Endodermal cell (in vitro differentiated cells): ENCODE results near the gene FMNL3. TPM values are rescaled to one million over a fixed set of nuclear protein-coding genes. Genes with fewer than 3 reads are reported as not detected.
"Not testable (repeated sequence)": the region's sequence is repeated elsewhere in the genome, so short reads cannot be mapped to it uniquely, and the experiment has no call there.

Experiments
- DNase-seq: peaks from one replicate; pipeline ENCODE4 v3.0.0-alpha.2; 2017
- H3K27ac ChIP-seq: 2 replicates; pipeline ENCODE4 v1.5.1; 2013; ENCODE audit warnings: mild to moderate bottlenecking, low read depth, low read length, moderate library complexity
- H3K27me3 ChIP-seq: 2 replicates; pipeline ENCODE4 v1.6.1; 2013; ENCODE audit warnings: mild to moderate bottlenecking, low read length, moderate library complexity; ENCODE audit not compliant: insufficient read depth, control insufficient read depth, poor library complexity, severe bottlenecking
- H3K36me3 ChIP-seq: 2 replicates; pipeline ENCODE4 v1.7.0; 2013; ENCODE audit warnings: mild to moderate bottlenecking, low read length, moderate library complexity; ENCODE audit not compliant: control insufficient read depth, insufficient read depth
- H3K4me1 ChIP-seq: one replicate; pipeline ENCODE4 v1.7.0; 2013; ENCODE audit warnings: low read length; ENCODE audit not compliant: control insufficient read depth, insufficient read depth
- H3K4me3 ChIP-seq: 2 replicates; pipeline ENCODE4 v1.5.1; 2013; ENCODE audit warnings: mild to moderate bottlenecking, low read length, moderate library complexity
- H3K9ac ChIP-seq: 2 replicates; pipeline ENCODE4 v1.6.1; 2013; ENCODE audit warnings: mild to moderate bottlenecking, low read length, moderate library complexity; ENCODE audit not compliant: poor library complexity, severe bottlenecking; ENCODE audit errors: extremely low read depth
- H3K9me3 ChIP-seq: 2 replicates; pipeline ENCODE4 v1.6.1; 2013; ENCODE audit warnings: mild to moderate bottlenecking, low read length, moderate library complexity; ENCODE audit not compliant: control insufficient read depth
- H3K27ac Mint-ChIP-seq: 2 replicates; pipeline ENCODE4 v1.8.0; 2020; ENCODE audit warnings: mixed read lengths
- H3K27me3 Mint-ChIP-seq: 2 replicates; pipeline ENCODE4 v1.8.0; 2021; ENCODE audit warnings: mild to moderate bottlenecking, mixed read lengths; ENCODE audit not compliant: insufficient read depth
- H3K36me3 Mint-ChIP-seq: 2 replicates; pipeline ENCODE4 v1.8.0; 2020; ENCODE audit warnings: low read depth, mixed read lengths
- H3K4me1 Mint-ChIP-seq: 2 replicates; pipeline ENCODE4 v1.8.0; 2020; ENCODE audit warnings: mixed read lengths
- H3K4me3 Mint-ChIP-seq: 2 replicates; pipeline ENCODE4 v1.8.0; 2020; ENCODE audit warnings: mild to moderate bottlenecking, moderate library complexity, mixed read lengths
- H3K9me3 Mint-ChIP-seq: 2 replicates; pipeline ENCODE4 v1.8.0; 2020; ENCODE audit warnings: mild to moderate bottlenecking, mixed read lengths
- WGBS, 2 experiments: methylation state at CpG; one replicate each; pipeline versions ENCODE4 v1.1.5 to v1.1.7; 2013; ENCODE audit warnings: missing lambda C conversion rate in 2 of 2, mixed read lengths in 1 of 2; ENCODE audit not compliant: insufficient coverage in 1 of 2, insufficient read length in 1 of 2; 5-methylcytosine and 5-hydroxymethylcytosine counted together
- total RNA-seq, 2 donors: library from RNA; stranded (reverse); fragmentation: NEBNext Ultra II Directional in 1 of 2; extraction: Animal tissue kit (Norgen Biotek cat#: 25700) in 1 of 2; gene quantifications; 2 replicates in 1 of 2; 3 replicates in 1 of 2; pipeline ENCODE4 v1.2.1, GENCODE V29; 2021
- TF ChIP-seq, protein P1 (sequence below): fragments of 200-600 bp; sonication (generic); conservative IDR thresholded peaks from 2 replicates; pipeline ENCODE4 v1.5.0; 2021; ENCODE audit warnings: antibody characterized with exemption, mild to moderate bottlenecking

Gene FMNL3
- total RNA-seq, 2 donors from 2014 or later = 22.4 to 23.5 TPM

DNA sequence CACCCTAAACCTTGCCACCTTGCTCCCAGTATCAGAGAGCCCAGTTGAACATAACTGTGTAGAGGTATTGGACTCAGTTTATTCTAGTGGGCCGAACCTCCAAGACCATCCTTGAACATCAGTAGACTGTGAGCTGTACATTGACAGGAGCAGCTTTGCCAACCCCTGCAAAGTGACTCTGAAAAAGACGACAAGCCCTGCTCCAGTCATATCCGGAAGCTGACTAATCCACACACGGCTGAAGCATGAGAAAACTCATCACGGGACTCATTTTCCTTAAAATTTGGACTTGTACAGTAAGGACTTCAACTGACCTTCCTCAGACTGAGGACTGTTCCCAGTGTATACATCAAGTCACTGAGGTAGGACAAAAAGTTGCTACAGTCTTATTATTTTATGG lies 31.5 kb upstream of the FMNL3 start:
- H3K9me3 ChIP-seq, H3K27ac ChIP-seq, H3K27ac Mint-ChIP-seq, H3K36me3 ChIP-seq, DNase-seq, H3K4me1 ChIP-seq, H3K27me3 Mint-ChIP-seq, H3K9ac ChIP-seq, H3K4me3 ChIP-seq, H3K27me3 ChIP-seq, H3K4me3 Mint-ChIP-seq, H3K36me3 Mint-ChIP-seq: not testable (repeated sequence)
- WGBS, 2 experiments = 97 to 100% methylated on average over 1 to 5 of the region's 5 CpGs
- Mint-ChIP-seq H3K9me3 (peaks cover 24% of the 10 kb centered on the region), H3K4me1 (peaks cover 20% of the 10 kb centered on the region)

- not testable (repeated sequence) for H3K9me3 ChIP-seq, H3K36me3 ChIP-seq, H3K4me3 Mint-ChIP-seq, H3K27ac ChIP-seq, H3K4me1 Mint-ChIP-seq, H3K4me3 ChIP-seq, H3K27ac Mint-ChIP-seq, DNase-seq, H3K36me3 Mint-ChIP-seq, H3K9ac ChIP-seq, H3K4me1 ChIP-seq
- Mint-ChIP-seq H3K27me3 (peaks cover 13% of the 10 kb centered on the region), H3K9me3 (peaks cover 26% of the 10 kb centered on the region)
- 89% methylated on average over 5 of the region's 7 CpGs; no CpG with 5 or more reads in 1 of the 2 experiments for WGBS, 2 experiments
- peaks cover 12% of the 10 kb centered on the region for H3K27me3 ChIP-seq
Measured at GRCh38 chr12:49734900-49735299, 27.7 kb upstream of the FMNL3 start.

- Histone ChIP-seq H3K36me3 (no peaks in the 10 kb centered on the region), H3K4me1 (no peaks in the 10 kb centered on the region), H3K27me3 (peaks cover 12% of the 10 kb centered on the region), H3K27ac (no peak overlapping the region), H3K4me3 (no peak overlapping the region), H3K9me3 (peaks cover 8% of the 10 kb centered on the region), H3K9ac (no peak overlapping the region)
- Mint-ChIP-seq H3K36me3 (peaks cover 2% of the 10 kb centered on the region), H3K4me1 (no peaks in the 10 kb centered on the region), H3K27me3 (peaks cover 13% of the 10 kb centered on the region), H3K9me3 (peaks cover 26% of the 10 kb centered on the region), H3K27ac (no peak overlapping the region), H3K4me3 (no peak overlapping the region)
- TF ChIP-seq, protein P1, sequence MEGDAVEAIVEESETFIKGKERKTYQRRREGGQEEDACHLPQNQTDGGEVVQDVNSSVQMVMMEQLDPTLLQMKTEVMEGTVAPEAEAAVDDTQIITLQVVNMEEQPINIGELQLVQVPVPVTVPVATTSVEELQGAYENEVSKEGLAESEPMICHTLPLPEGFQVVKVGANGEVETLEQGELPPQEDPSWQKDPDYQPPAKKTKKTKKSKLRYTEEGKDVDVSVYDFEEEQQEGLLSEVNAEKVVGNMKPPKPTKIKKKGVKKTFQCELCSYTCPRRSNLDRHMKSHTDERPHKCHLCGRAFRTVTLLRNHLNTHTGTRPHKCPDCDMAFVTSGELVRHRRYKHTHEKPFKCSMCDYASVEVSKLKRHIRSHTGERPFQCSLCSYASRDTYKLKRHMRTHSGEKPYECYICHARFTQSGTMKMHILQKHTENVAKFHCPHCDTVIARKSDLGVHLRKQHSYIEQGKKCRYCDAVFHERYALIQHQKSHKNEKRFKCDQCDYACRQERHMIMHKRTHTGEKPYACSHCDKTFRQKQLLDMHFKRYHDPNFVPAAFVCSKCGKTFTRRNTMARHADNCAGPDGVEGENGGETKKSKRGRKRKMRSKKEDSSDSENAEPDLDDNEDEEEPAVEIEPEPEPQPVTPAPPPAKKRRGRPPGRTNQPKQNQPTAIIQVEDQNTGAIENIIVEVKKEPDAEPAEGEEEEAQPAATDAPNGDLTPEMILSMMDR = peak; percentile 61
- WGBS, 2 experiments = 70 to 81% methylated on average over 4 to 9 of the region's 10 CpGs
- peak; percentile 78 for DNase-seq
Measured at GRCh38 chr12:49733219-49734017, 26.2 kb upstream of the FMNL3 start.

- H3K9me3 ChIP-seq = peaks cover 8% of the 10 kb centered on the region
- H3K36me3 ChIP-seq = no peaks in the 10 kb centered on the region
- Mint-ChIP-seq H3K4me1 (no peaks in the 10 kb centered on the region), H3K4me3 (no peak overlapping the region), H3K27ac (no peak overlapping the region), H3K9me3 (peaks cover 21% of the 10 kb centered on the region), H3K36me3 (peaks cover 2% of the 10 kb centered on the region), H3K27me3 (peaks cover 11% of the 10 kb centered on the region)
- DNase-seq = no peak
- H3K4me1 ChIP-seq = no peaks in the 10 kb centered on the region
- TF ChIP-seq, protein P1 = no peak
- no peak overlapping the region for H3K27ac ChIP-seq
- WGBS, 2 experiments = 94 to 100% methylated on average over 2 to 3 of the region's 3 CpGs
- peaks cover 12% of the 10 kb centered on the region for H3K27me3 ChIP-seq
- H3K4me3 ChIP-seq = no peak overlapping the region
- no peak overlapping the region for H3K9ac ChIP-seq
Measured at GRCh38 chr12:49730568-49731101, 23.4 kb upstream of the FMNL3 start.
